Right atrium auricular region (tissue), 2 donors: ENCODE data around the gene CCDC33. TPM values are rescaled to one million over a fixed set of nuclear protein-coding genes. Genes with fewer than 3 reads are reported as not detected.

Experiments used
- DNase-seq: peaks from one replicate; pipeline ENCODE4 v3.0.0-alpha.2; 2019; ENCODE audit warnings: low spot score
- H3K27ac ChIP-seq, 2 donors: fragments of 200-600 bp; sonication (generic); 1 replicate in 1 of 2; 2 replicates in 1 of 2; pipeline ENCODE4 v1.5.1; 2016 to 2019
- H3K27me3 ChIP-seq, 2 donors: fragments of 200-600 bp; sonication (generic); one replicate each; pipeline versions ENCODE4 v1.5.1 to v1.6.0; 2017 to 2019
- H3K36me3 ChIP-seq: fragments of 200-600 bp; sonication (generic); one replicate; pipeline ENCODE4 v1.5.1; 2016
- H3K4me1 ChIP-seq, 2 donors: fragments of 200-600 bp; sonication (generic); one replicate each; pipeline versions ENCODE4 v1.5.1 to v1.6.0; 2017 to 2019
- H3K4me3 ChIP-seq, 2 donors: fragments of 200-600 bp; sonication (generic); 1 replicate in 1 of 2; 2 replicates in 1 of 2; pipeline ENCODE4 v1.5.1; 2017 to 2019; ENCODE audit warnings: mild to moderate bottlenecking in 1 of 2, moderate library complexity in 1 of 2
- H3K9me3 ChIP-seq, 2 donors: fragments of 200-600 bp; sonication (generic); one replicate each; pipeline ENCODE4 v1.5.1; 2019
- total RNA-seq, 2 donors: library from RNA; depleted of rRNA; stranded (reverse); fragments of >200 nt; gene quantifications; one replicate each; pipeline ENCODE4 v1.1.0, GENCODE V29; 2016
- TF ChIP-seq, protein P1 (sequence below), 2 donors: fragments of 200-600 bp; sonication (generic); IDR thresholded peaks; one replicate each; pipeline ENCODE4 v1.5.1; 2019; ENCODE audit warnings: antibody characterized with exemption in 2 of 2

The CCDC33 gene
- total RNA-seq, 2 donors from 2014 or later = not detected

DNA sequence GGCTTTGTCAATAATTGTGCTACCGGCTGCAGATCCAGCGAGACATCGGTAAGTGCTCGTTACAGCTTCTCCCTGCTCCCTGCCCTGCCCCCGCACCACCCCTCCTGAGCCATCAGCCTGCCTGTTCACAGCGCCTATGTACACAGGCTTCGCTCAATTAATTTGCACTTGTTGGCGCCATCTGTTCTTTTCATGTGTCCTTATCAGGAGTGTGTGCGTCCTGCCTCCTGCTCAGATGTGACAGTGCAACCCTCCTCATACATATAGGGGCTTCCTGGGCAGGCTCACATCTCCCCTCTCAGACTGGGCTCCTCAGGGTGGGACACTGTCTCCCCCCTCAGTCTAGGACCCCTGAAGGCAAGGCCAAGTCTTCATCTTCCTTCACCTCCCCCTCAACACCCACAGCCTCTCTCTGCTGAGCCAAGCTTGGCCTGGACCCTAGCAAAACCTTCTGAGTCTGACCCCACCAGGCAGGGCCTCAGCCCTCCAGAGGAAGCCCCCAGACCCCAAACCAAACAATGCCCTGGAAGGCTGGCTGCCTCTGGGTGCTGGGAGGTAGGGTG is 76.4 kb downstream of the CCDC33 start:
- TF ChIP-seq, protein P1, sequence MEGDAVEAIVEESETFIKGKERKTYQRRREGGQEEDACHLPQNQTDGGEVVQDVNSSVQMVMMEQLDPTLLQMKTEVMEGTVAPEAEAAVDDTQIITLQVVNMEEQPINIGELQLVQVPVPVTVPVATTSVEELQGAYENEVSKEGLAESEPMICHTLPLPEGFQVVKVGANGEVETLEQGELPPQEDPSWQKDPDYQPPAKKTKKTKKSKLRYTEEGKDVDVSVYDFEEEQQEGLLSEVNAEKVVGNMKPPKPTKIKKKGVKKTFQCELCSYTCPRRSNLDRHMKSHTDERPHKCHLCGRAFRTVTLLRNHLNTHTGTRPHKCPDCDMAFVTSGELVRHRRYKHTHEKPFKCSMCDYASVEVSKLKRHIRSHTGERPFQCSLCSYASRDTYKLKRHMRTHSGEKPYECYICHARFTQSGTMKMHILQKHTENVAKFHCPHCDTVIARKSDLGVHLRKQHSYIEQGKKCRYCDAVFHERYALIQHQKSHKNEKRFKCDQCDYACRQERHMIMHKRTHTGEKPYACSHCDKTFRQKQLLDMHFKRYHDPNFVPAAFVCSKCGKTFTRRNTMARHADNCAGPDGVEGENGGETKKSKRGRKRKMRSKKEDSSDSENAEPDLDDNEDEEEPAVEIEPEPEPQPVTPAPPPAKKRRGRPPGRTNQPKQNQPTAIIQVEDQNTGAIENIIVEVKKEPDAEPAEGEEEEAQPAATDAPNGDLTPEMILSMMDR (IDR thresholded peaks at IDR 0.05) = no peak
- H3K27ac ChIP-seq = no peak overlapping the region
- H3K36me3 ChIP-seq = no peaks in the 10 kb centered on the region
- H3K4me1 ChIP-seq = peaks cover 0 to 35% of the 10 kb centered on the region in 2 donors
- DNase-seq = no peak
- no peaks in the 10 kb centered on the region for H3K9me3 ChIP-seq
- H3K27me3 ChIP-seq = no peaks in the 10 kb centered on the region
- no peak overlapping the region for H3K4me3 ChIP-seq

DNA sequence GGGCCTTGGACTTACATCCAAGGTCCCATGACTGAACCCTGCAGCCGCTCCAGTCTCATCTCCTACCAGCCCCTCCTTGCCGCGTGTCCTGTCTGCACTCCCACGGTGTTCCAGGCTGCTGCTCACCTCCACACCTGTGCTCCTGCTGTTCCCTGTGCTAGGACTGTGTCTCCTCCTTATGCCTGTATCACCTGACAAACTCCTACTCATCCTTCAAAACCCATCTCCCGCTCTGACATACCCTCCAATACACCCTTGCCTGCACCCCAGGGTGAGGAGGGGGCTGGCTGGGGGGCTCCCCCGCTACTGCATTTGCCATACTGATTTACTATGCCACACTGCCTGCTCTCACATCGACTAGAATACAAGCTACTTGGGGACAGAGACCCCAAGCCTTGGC is 77.8 kb downstream of the CCDC33 start:
- H3K27me3 ChIP-seq = no peaks in the 10 kb centered on the region
- DNase-seq = no peak
- TF ChIP-seq, protein P1 (IDR thresholded peaks at IDR 0.05) = no peak
- H3K9me3 ChIP-seq = no peaks in the 10 kb centered on the region
- H3K27ac ChIP-seq = no peak overlapping the region
- H3K36me3 ChIP-seq = no peaks in the 10 kb centered on the region
- H3K4me3 ChIP-seq = no peak overlapping the region
- peaks cover 0 to 45% of the 10 kb centered on the region in 2 donors for H3K4me1 ChIP-seq

DNA sequence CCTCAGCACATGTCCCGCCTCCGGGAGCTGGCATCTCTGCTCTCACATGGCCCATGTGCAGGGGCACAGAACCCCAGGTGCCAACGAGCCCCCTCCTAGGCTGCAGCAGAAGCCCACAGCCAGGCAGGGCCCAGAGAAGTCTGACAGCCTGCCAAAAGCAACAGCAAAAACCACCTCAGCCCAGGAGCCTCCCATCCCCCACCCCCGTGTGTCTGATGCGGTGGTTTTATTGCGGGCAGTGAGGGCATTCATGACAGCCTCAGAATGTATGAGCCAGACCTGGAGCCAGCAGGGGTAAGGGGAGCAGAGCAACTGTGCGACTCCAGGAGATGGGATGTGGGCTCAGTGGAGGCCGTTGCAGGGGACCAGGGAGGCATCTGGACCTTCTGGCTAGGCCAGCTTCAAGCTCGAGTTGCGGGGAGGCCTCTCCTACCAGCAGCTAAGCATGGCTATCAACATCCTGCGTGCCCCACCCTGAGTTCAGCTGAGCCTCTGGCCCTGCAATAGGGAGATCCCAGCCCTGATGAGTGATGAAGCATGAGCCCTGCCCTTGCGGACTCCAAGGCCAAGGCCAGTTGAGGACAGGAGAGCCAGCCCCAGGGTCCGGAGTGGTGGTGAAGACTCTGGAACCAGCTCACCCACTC is 78.8 kb downstream of the CCDC33 start:
- Histone ChIP-seq H3K4me1 (peaks cover 0 to 56% of the 10 kb centered on the region in 2 donors), H3K9me3 (no peaks in the 10 kb centered on the region), H3K4me3 (no peak overlapping the region), H3K27ac (peak overlapping the region in 1 of 2 donors; percentile 35), H3K27me3 (no peaks in the 10 kb centered on the region), H3K36me3 (no peaks in the 10 kb centered on the region)
- TF ChIP-seq, protein P1 (IDR thresholded peaks at IDR 0.05) = no peak
- no peak for DNase-seq

DNA sequence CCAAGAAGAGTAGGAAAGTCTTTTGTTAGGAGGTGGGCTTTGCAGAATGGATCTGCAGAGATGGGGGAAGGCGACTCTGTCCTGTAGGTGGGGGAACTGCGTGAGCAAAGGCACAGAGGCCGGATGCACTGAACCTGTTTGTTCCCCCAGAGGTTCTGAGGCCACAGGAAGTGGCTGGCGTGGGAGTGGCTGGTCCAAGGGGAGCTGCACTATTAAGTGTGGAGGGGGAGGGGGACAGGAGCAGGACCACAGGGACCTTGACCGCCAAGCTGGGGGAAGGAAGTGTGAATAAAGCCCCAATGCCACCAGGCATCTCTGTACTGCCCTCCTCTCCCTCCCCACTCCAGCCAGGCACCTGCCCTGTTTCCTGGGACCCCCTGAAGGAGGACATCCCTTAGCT is 79.5 kb downstream of the CCDC33 start:
- Histone ChIP-seq H3K27ac (peak overlapping the region; percentile 35 to 83), H3K27me3 (no peaks in the 10 kb centered on the region), H3K9me3 (no peaks in the 10 kb centered on the region), H3K4me1 (peaks cover 0 to 62% of the 10 kb centered on the region in 2 donors), H3K4me3 (no peak overlapping the region), H3K36me3 (no peaks in the 10 kb centered on the region)
- TF ChIP-seq, protein P1 (IDR thresholded peaks at IDR 0.05) = no peak
- no peak for DNase-seq

DNA sequence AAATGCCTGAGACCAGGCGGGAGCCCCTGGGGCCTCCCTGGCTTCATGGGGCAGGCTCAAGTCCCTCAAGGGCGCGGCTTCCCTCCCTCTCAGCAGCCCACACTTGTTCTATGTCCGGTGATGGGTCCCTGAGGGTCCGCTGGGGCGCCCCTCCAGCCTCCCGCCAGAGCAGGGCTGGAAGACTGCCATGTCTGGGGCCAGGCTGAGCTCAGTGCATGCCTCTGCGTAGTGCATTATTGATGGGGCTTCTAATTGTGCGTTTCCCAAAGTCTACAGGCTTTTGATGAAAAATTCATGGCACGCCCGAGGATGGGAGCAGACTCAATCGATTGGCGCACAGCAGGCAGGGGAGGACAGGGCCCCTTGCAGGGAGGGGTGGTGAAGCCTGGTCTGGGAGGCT is 80.0 kb downstream of the CCDC33 start:
- peak overlapping the region; percentile 35 to 83 for H3K27ac ChIP-seq
- H3K9me3 ChIP-seq = no peaks in the 10 kb centered on the region
- H3K36me3 ChIP-seq = no peaks in the 10 kb centered on the region
- peaks cover 0 to 62% of the 10 kb centered on the region in 2 donors for H3K4me1 ChIP-seq
- no peaks in the 10 kb centered on the region for H3K27me3 ChIP-seq
- TF ChIP-seq, protein P1 (IDR thresholded peaks at IDR 0.05) = no peak
- no peak for DNase-seq
- no peak overlapping the region for H3K4me3 ChIP-seq
